Mesendoderm (in vitro differentiated cells): ENCODE measurements around the gene ODC1.
A peak's percentile ranks its signal among the peaks of the same experiment; 100 is the strongest.

ENCODE experiments used
- DNase-seq: peaks from one replicate; pipeline ENCODE4 v3.0.0; 2013
- H2AK5ac ChIP-seq: 2 replicates; pipeline ENCODE4 v1.6.1; 2013; ENCODE audit warnings: low read length, inconsistent platforms
- H2BK120ac ChIP-seq: 2 replicates; pipeline ENCODE4 v1.6.1; 2013; ENCODE audit warnings: low read depth, mild to moderate bottlenecking, low read length, moderate library complexity, mixed read lengths
- H2BK15ac ChIP-seq: replicated peaks from 2 replicates; pipeline ENCODE4 v1.6.1; 2013; ENCODE audit warnings: low read depth, mild to moderate bottlenecking, moderate library complexity
- H2BK5ac ChIP-seq: 2 replicates; pipeline ENCODE4 v1.6.1; 2013; ENCODE audit warnings: low read length, inconsistent platforms
- H3K18ac ChIP-seq: 2 replicates; pipeline ENCODE4 v1.6.1; 2013; ENCODE audit warnings: mild to moderate bottlenecking, low read length, mixed read lengths
- H3K23ac ChIP-seq: one replicate; pipeline ENCODE4 v1.6.1; 2013; ENCODE audit warnings: low read length
- H3K27ac ChIP-seq: 2 replicates; pipeline ENCODE4 v1.5.1; 2013; ENCODE audit warnings: low read depth, mild to moderate bottlenecking, inconsistent platforms, low read length, moderate library complexity
- H3K27me3 ChIP-seq: 2 replicates; pipeline ENCODE4 v1.6.1; 2013; ENCODE audit warnings: low read length, control low read depth, mild to moderate bottlenecking, inconsistent platforms; ENCODE audit not compliant: insufficient read depth, poor library complexity
- H3K36me3 ChIP-seq: 2 replicates; pipeline ENCODE4 v1.6.1; 2013; ENCODE audit warnings: low read length, inconsistent platforms; ENCODE audit not compliant: control insufficient read depth, insufficient read depth
- H3K4ac ChIP-seq: one replicate; pipeline ENCODE4 v1.6.1; 2013; ENCODE audit warnings: low read depth, mild to moderate bottlenecking, low read length, moderate library complexity
- H3K4me1 ChIP-seq: 2 replicates; pipeline ENCODE4 v1.6.1; 2013; ENCODE audit warnings: low read depth, low read length, inconsistent platforms; ENCODE audit not compliant: control insufficient read depth
- H3K4me2 ChIP-seq: 2 replicates; pipeline ENCODE4 v1.6.1; 2013; ENCODE audit warnings: low read length
- H3K4me3 ChIP-seq: 2 replicates; pipeline ENCODE4 v1.5.1; 2013; ENCODE audit warnings: mild to moderate bottlenecking, low read length
- H3K56ac ChIP-seq: one replicate; pipeline ENCODE4 v1.6.1; 2013; ENCODE audit warnings: low read length
- H3K79me1 ChIP-seq: 2 replicates; pipeline ENCODE4 v1.6.1; 2013; ENCODE audit warnings: low read length, inconsistent platforms
- H3K79me2 ChIP-seq: 2 replicates; pipeline ENCODE4 v1.6.1; 2013; ENCODE audit warnings: mild to moderate bottlenecking, low read length; ENCODE audit not compliant: control insufficient read depth, insufficient read depth
- H3K9ac ChIP-seq: 2 replicates; pipeline ENCODE4 v1.6.1; 2013; ENCODE audit warnings: low read length, inconsistent platforms
- H4K5ac ChIP-seq: one replicate; pipeline ENCODE4 v1.6.1; 2013; ENCODE audit warnings: low read length
- H4K8ac ChIP-seq: one replicate; pipeline ENCODE4 v1.6.1; 2013; ENCODE audit warnings: low read depth, mild to moderate bottlenecking, control low read depth, low read length, moderate library complexity
- WGBS: extraction: QIAGEN DNeasy Blood & Tissue Kit; methylation state at CpG from one replicate; pipeline ENCODE4 v1.1.7; 2013; ENCODE audit warnings: low lambda C conversion rate, missing lambda C conversion rate; ENCODE audit not compliant: insufficient coverage; ENCODE audit errors: extremely low coverage; 5-methylcytosine and 5-hydroxymethylcytosine counted together
- small RNA-seq: library from polyadenylated mRNA; stranded (forward); fragments of <200 nt; extraction: miRNeasy Mini kit (QIAGEN cat#:217004); gene quantifications from one replicate; pipeline ENCODE3, GENCODE V24; 2013; ENCODE audit not compliant: insufficient read depth

Gene ODC1

DNA sequence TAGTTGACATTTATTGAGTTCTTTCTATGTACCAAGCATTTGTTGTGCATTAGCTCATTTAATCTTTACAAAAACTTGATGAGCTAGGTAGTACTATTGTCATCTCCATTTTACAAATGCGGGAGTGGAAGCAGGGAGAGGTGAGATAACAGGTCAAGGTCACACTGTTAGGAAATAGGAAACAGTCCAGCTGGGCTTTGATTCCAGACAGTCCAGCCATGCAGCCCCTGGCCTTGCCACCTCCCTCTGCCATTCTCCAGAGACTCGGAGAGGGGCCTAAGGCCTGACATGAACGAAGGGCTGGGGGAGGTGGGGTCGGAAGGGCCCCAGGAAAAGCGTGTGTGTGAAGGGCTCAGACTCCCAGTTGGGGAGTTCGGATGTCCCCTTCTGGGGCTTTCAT, 55.6 kb downstream of the ODC1 start:
- no peaks in the 10 kb centered on the region for H3K27me3 ChIP-seq
- H3K9ac ChIP-seq: no peak overlapping the region
- H3K23ac ChIP-seq: no peak overlapping the region
- H3K56ac ChIP-seq: no peak overlapping the region
- no peaks in the 10 kb centered on the region for H3K79me2 ChIP-seq
- no peak overlapping the region for H3K4me2 ChIP-seq
- H3K4me3 ChIP-seq: no peak overlapping the region
- WGBS: no CpG with 5 or more reads among the region's 6 CpGs
- H2BK15ac ChIP-seq: no peak overlapping the region
- no peak for DNase-seq
- H3K4me1 ChIP-seq: peaks cover 5% of the 10 kb centered on the region
- H3K27ac ChIP-seq: no peak overlapping the region
- H4K5ac ChIP-seq: no peak overlapping the region
- H4K8ac ChIP-seq: no peak overlapping the region
- no peak overlapping the region for H2BK5ac ChIP-seq
- no peak overlapping the region for H3K4ac ChIP-seq
- H3K36me3 ChIP-seq: no peaks in the 10 kb centered on the region
- no peak overlapping the region for H3K18ac ChIP-seq
- H3K79me1 ChIP-seq: no peaks in the 10 kb centered on the region
- H2BK120ac ChIP-seq: no peak overlapping the region
- H2AK5ac ChIP-seq: no peak overlapping the region

DNA sequence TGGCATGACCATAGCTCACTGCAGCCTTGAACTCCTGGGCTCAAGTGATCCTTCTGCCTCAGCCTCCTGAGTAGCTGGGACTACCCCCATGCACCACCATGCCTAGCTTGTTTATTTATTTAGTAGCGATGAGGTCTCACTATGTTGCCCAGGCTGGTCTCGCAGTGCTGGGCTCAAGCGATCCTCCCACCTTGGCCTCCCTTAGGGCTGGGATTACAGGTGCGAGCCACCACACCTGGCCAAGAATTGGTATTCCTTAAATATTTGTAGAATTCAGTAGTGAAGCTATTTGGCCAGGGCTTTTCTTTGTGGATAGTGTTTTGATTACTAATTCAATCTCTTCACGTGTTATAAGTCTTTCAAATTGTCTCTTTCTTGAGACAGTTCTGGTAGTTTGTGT, 56.0 kb downstream of the ODC1 start:
- no peak overlapping the region for H3K23ac ChIP-seq

GRCh38 chr2:10390369-10390801, 57.7 kb downstream of the ODC1 start:
- no peak overlapping the region for H4K5ac ChIP-seq

More for the DNA sequence above, 56.0 kb downstream of the ODC1 start:
- Histone ChIP-seq H3K4me1 (peaks cover 5% of the 10 kb centered on the region), H2BK15ac (no peak overlapping the region), H4K8ac (no peak overlapping the region), H3K4me2 (no peak overlapping the region), H3K4ac (no peak overlapping the region), H3K56ac (no peak overlapping the region), H3K9ac (no peak overlapping the region), H2BK120ac (no peak overlapping the region), H3K27me3 (no peaks in the 10 kb centered on the region), H3K79me1 (no peaks in the 10 kb centered on the region), H3K79me2 (no peaks in the 10 kb centered on the region), H3K27ac (no peak overlapping the region), H3K18ac (no peak overlapping the region), H3K4me3 (no peak overlapping the region), H2BK5ac (no peak overlapping the region), H3K36me3 (no peaks in the 10 kb centered on the region), H2AK5ac (no peak overlapping the region), H4K5ac (no peak overlapping the region)
- WGBS: no CpG with 5 or more reads among the region's 5 CpGs
- DNase-seq: no peak

More at GRCh38 chr2:10390369-10390801, 57.7 kb downstream of the ODC1 start:
- Histone ChIP-seq H3K27ac (no peak overlapping the region), H3K18ac (no peak overlapping the region), H2AK5ac (no peak overlapping the region), H2BK120ac (no peak overlapping the region), H3K36me3 (no peaks in the 10 kb centered on the region), H3K9ac (no peak overlapping the region), H3K4me2 (no peak overlapping the region), H3K79me2 (no peaks in the 10 kb centered on the region), H3K23ac (no peak overlapping the region), H3K4me3 (no peak overlapping the region), H3K56ac (no peak overlapping the region), H3K4ac (no peak overlapping the region), H3K79me1 (no peaks in the 10 kb centered on the region), H4K8ac (no peak overlapping the region), H2BK15ac (no peak overlapping the region), H3K27me3 (no peaks in the 10 kb centered on the region), H2BK5ac (no peak overlapping the region), H3K4me1 (peaks cover 5% of the 10 kb centered on the region)
- WGBS: no CpG with 5 or more reads among the region's 6 CpGs
- DNase-seq: no peak

Small RNAs within 50 kb of the gene (small RNA-seq; reads per million reads assigned to genes)
- gene SNORA80B: 3.2 reads per million, percentile 50 among the genes with 10 or more reads in this experiment
